LHCN-M2 (cell line): Measurements from ENCODE around the gene PTPRH. TPM values are rescaled to one million over a fixed set of nuclear protein-coding genes. Genes with fewer than 3 reads are reported as not detected.

Source experiments
- DNase-seq: peaks from one replicate; pipeline ENCODE4 v3.0.0-alpha.2; 2012; ENCODE audit warnings: low read depth
- total RNA-seq: library from RNA; depleted of rRNA; stranded (reverse); fragments of >200 nt; gene quantifications from 2 replicates; pipeline ENCODE4 v1.2.3, GENCODE V29; 2014

The PTPRH gene
- total RNA-seq, 1 experiment from 2014 or later: 0.29 TPM

DNA sequence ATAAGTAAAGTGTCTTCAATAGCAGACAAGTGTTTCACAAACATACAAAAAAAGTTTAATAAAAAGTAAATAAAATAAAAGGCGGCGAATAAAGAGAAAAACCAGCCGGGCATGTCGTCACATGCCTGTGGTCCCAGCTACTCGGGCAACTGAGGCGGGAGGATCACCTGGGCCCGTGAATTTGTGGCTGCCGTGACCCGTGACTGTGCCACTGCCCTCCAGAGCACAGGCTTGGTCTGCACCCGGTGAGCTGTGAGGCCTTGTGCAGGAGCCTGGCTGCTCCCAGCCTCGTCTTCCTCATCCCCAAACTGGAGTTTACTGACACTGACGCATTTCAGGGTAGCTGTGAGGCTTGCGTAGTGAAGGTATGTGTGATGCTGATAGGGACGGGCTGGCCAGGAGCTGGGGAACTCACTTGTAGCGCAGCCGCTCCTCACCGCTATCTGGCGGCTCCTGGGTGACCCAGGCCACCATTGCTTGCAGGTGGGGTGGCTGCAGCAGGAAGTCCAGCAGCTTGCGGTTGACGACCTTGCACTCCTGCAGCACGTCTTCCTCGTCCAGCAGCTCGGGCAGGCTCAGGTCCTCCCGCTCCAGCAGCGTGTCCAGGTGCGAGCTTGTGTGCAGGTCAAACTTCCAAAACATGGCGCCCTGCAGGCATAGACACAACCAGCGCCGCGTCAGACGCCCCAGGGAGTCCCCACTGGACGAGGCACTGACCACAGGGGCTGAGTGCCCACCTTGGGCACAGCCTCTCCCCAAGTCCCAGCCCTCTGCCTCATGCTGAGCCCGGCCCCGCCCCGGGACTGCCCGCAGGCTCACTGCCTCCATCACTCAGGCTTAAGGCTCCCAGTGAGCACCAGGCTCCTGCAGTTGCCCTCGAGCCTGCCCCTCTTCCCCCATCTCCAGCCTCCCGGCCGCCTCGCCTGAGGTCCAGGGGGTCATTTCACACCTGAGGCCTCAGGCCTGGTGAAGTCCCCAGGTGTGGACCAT lies 37.5 kb upstream of the PTPRH start:
- DNase-seq: no peak

DNA sequence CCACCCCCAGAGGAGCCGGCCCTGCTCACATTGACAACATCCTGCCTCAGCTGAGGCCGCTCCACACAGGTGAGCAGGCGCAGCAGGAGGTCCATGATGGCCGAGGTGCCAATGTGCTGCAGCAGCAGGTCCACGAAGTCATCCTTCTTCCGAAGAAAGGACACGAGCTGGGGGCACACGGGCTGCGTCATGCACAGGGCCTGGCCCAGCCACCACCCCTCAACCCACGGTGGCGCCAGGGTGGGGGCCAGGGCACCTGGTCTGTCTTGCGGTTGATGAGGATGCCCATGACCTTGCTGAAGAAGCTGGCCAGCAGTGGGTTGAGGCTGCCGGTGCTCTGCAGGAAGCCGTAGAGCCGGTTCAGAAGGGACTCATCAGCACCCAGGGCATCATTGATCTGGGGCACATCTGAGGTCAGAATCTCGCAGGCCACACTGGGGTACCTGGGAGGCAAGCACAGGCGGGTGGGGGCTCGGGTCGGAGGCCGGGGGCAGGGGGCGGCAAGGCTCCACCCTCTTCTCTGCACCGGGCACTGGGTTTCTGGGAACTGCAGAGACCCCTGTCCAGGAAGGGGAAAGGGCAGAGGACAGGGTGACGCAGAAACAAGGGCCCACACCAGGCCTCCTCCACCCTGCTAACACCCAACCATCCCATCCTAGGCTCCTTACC lies 36.1 kb upstream of the PTPRH start:
- DNase-seq: no peak

DNA sequence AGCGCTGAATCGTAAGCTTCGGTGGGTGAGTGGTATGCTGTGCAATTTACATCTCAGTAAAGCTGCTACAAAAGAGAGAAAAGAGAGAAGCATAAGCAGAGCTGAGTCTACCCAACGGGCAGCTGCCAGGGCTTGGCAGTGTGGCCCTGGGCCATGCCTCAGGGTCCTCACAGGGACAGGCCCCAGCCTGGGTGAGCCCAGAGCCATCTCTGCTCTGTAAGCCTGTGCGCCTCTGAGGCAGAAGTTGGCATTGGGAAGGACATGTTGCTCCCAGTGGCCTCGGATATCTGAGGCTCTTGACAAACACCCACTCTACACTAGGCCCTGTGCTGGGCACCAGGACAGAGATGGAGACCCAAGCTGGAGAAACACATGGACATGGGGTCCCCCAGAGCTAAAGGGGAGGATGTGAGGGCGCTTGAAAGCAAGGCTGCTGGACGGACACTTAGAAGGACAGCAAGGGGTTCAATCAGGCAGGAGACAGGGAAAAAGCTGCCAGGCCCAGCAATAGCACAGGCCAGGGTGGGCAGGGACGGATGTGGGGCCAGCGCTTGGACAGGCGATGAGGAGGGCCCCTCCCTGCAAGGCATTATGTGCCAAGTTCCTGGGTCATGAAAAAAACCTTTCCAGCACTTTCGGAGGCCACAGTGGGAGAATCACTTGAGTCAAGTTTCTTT lies 34.8 kb upstream of the PTPRH start:
- DNase-seq: no peak

DNA sequence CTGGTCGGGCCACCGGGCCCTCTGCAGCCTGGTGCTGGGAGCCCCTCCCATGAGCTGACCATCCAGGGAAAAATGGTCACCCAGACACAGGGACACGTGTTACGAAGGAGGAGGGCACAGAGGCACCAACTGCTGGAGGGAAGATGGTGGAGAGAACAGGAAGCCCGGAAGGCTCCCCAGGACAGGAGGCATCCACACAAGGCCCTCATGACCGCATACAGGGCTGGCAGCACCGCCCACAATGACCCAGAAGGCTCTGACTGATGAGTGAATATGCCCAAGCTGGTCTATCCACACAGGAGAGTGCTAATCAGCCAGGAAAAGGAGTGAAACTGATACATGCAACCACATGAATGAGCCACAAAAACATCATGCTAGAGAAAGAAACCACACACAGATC lies 33.2 kb upstream of the PTPRH start:
- peak; percentile 46 for DNase-seq

DNA sequence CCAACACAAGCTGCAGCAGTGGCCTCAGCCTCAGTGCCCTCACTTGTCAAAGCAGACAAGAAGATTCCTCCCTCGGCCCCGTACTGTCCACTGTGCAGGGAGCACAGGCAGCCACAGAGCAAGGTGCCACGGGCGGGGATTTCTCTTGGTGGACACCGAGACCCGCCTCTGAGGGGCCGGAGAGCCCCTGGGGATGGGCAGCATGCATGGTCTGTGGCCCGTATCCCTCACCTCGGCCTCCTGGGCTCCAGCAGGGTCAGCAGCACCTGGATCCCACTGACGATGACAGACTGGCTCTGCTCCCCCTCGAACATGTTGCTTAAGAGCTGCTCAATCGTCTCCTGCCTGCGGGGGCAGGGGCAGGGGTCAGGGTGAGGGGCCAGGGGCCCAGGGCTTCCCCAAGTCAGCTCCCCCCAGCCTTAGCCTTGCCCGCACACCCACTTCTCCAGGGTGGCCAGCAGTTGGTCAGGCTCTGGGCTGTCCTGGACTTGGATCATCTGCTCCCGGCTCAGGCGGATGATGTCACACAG lies 32.7 kb upstream of the PTPRH start:
- no peak for DNase-seq

DNA sequence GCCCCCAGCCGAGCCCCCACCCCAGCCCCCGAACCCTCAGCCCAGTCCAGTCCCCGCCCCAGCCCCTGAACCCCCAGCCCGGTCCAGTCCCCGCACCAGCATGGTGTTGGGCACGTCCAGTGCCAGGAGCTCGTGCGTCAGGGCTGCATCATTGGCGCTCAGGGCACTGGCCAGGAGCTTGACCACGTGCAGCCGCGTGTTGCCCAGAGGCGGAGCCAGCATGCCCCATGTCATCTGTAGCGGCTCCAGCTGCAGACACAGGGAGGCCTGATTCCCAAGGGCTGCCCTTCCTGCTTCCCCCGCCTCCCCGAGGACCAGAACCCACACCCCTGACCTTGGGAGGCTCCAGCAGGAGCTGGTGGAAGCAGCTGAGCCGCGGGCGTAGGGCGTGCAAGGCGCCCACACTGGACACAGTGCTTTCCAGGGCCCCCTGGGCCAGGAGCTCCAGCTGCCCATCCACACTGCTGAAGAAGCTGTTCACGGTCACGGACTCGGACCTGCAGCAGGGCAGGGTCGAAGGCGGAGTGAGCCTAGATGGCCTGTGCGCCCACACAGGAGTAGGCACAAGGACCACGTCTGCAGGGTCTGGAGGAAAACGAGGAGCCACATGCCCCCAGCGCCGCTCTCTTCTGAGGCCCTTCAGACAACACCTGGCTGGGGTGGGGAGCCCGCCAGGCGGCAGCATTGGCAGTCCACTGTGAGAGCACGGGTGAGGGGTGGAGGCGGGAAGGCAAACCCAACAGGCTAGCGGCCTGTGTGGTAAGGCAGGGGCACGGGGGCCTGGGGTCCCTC lies 32.0 kb upstream of the PTPRH start:
- DNase-seq: no peak

DNA sequence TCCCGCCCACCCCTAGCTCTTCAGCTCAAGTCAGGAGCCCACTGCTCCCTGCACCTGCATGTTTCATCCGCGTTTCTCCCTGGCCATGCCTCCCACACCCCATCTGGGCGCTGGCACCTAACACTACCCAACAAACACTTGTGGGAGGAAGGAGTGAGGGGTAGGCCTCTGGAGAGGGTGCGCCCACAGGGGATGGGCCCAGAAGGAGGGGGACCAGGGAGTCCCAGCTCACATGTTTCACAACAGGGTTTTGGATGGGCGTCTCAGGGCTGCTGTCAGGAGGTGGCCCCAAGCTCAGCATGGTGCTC lies 31.4 kb upstream of the PTPRH start:
- no peak for DNase-seq

DNA sequence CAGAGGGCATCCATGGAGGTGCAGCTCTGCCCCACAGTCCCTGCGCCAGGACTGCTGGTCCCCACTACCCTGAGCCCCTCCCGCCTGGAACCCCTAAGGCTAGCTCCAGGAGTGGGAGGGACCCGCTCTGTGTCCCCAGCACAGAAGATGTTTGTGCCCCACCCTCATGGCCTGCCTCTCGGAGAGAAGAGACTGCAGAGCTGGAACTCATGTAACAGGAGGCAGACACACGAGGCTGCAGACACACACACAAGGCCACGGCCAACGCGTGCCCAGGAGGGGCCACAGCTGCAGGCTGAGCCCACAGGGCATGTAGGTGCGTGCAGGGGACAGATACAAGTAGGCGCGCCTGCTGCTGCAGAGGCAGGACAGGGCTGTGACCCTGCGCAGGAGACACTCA lies 29.7 kb upstream of the PTPRH start:
- no peak for DNase-seq

DNA sequence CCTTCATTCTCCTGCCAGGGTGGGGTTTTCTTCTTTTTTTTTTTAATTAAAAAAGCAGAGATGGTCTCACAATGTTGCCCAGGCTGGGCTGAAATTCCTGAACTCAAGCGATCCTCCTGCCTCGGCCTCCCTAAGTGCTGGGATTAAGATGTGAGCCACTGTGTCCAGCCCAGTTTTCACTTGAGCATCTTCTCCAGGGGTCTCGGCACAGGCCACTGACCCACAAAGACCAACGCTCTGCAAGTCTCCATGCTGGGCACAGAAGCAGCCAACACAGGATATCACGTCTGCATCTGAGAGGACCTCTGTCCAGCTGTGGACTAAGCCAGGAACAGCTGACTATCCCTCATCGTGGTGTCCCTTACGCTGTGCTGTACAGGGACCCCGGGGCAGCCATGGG lies 28.7 kb upstream of the PTPRH start:
- no peak for DNase-seq

DNA sequence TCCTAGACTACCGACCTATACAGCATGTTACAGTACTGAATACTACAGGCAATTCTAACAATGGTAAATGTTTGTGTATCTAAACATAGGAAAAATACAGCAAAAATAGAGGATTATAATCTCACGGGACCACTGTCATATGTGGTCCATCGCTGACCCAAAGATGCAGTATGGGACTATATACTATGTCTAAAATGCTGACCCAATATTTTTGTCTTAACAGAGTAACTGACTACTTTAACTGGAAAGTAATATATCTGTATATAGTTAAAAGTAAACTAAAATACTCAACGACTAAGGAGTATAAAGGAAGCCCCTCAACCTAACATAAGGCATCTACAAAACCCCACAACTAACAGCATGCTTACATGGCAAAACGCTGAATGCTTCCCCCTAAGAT lies 23.7 kb upstream of the PTPRH start:
- DNase-seq: no peak

DNA sequence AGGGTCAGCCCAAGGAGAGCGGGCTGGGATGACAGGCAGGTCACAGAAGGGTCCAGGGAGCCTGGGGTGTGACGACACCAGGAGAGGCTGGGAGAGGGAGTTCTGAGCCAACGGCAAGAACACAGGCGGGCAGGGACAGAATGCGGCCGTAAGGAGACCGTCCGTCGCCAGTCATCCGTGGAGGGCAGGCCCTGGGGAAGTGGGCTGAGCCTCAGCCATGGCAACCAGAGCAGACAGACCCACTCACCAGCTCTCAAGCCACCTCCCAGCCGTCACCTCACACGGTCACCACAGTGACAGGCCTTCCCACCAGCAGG lies 22.9 kb upstream of the PTPRH start:
- no peak for DNase-seq

DNA sequence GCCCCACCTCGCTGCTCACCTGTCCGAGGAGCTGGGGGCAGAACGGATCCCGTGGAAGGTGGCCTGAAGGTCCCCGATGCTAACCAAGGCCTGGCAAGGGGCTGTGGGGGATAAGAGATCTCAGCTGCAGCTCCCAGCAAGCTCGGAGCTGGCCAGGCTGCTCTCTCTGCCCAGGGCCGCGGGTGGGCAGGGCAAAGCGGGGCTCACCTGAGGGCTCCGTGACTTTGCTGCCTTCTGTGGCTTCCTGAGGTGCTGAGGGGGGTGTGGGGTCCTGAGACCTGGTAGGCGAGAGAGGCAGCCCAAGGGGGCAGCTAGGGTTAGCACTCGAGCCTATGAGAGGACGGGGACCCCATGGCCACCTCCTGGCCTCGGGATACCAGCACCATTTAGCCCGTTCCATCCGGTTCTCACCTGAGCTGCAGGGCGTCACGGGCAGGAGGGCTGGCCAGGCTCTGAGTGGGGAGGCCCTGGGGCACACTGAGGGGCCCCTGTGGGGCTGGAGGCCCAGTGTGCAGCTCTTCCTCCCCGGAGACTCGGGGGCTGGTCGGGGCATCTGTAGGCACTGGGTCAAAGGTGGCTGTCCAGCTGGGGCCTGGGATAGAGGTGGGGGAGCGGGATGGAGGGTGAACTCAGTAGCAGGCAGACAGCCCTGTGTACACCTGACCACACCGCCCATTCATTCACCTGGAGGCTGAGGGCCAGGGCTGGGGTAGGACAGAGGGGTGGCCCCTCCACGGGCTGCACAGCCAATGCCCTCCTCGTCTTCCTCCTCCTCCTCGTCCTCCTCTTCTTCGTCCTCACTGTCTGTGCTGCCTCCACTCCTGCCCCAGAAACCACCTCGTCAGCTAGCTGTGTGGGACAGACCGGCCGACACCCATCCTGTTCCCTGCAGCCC lies 22.3 kb upstream of the PTPRH start:
- DNase-seq: no peak

DNA sequence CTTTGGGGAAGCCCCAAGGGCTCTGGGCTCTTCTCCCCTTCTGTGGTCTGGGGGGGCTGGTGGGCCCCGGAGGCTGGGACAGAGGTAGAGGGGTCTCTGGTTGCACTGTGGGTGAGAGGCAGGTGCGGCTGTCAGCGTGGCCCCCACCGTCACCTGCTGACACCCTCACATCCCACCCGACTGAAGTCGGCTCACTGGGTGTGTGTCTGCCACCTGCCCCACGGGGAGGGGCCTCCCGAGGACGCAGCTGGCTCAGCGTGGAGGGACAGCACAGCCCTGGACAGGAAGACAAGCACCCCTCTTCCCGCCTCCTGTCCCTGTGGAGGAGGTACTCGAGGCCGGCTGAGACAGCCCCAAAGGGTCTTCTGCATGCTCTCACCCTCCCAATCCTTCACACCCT lies 21.5 kb upstream of the PTPRH start:
- no peak for DNase-seq

DNA sequence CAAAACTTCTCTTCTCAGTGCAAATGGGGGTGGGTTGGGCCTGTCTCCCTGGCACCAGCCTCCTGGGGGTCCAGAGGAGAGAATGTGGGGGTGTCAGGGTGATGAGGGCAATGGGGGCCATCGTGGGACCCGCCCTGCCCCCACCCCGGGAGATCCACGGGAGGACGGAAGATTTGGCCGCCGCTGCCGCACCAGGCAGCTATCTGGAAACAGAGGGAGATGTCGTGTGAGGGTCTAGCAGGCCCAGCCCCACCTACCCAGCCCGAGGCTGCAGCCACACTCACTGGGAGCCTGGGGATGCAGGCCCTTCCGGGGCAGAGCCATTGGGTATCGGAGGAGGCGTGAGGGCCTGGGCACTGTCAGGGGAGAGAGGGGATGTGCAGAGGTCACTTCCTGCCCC lies 21.0 kb upstream of the PTPRH start:
- no peak for DNase-seq

DNA sequence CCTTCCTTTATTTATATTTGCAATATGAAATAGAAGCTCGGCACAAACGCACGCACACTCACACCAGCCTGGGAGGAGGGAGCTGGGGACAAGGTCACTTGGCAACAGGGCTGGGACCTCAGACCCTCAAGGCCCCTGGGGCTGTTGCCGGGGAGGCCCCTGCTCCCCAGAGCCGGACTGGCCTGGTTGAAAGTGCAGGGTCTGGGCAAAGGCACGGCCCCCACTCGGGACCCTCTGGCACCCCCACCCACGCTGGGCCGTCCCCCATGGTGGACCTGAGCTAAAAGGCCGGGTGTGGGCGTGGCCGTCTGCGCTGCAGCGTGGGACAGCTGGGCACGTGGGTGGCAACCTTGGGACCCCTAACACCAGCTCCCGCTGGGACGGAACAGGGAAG lies 20.5 kb upstream of the PTPRH start:
- DNase-seq: no peak

DNA sequence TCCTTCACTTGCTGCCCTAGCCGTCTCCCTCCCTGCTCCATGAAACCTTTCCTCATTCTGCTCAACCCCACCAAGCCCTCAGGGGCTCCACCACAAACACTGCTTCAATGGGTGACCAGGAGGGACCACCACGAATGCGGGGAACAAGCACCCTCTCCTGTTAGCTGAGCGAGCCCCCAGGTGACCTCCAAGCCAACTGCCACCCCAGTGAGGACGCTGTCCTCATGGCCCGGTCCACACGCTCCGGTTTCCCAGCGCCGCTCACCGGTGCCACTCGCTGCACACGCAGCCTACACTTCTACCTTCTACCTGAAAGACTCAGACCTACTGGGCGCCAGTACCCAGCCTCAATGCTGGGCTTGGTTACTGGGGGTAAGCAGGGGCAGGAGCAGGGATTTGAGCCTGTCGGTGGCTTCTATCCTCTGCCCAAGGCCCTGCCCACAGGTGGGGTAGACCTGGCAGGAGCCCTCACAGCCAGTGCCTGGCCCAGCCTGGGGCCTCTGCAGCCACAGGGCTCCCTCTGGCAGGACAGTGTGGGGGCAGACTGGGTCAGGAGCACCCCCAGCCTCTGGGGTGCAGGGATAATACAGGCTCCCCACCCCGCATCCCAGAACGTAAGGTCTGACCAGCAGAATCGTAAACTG lies 20.0 kb upstream of the PTPRH start:
- DNase-seq: no peak

DNA sequence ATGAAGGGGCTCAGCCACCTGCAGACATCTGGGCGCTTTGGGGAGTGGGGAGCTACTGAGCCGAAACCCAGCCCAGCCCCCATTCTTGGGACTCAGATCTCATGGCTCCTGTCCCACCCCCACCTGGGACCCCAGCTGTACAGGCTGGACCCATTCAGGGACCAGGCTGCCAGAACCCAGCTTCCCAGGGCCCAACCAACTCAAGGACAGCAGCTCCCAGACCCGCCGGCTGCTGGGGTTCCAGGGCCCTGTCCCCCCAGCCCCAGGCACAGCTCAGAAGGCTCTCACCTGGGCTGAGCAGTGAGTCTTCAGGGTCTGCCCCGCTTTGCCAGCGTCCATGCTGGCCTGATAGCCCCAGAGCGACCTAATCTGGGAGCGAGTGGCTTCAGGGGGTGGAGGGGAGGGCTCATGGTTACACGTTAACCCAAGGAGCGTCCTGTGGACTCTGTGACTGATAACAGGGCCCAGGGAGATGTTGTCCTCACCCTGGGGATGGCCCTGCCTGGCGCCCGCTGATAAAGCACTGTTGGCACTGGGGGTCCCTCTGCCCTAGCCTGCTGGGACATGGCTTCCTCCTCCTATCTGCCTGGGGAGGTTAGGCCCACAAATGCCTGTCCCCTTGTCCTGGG lies 19.2 kb upstream of the PTPRH start, which contains the start of gene TMEM86B:
Gene TMEM86B, minus strand, starts transcription at position 361 of the 629 bp plus-strand sequence. Its CDS starts 22 bp downstream, at position 339.
- no peak for DNase-seq

DNA sequence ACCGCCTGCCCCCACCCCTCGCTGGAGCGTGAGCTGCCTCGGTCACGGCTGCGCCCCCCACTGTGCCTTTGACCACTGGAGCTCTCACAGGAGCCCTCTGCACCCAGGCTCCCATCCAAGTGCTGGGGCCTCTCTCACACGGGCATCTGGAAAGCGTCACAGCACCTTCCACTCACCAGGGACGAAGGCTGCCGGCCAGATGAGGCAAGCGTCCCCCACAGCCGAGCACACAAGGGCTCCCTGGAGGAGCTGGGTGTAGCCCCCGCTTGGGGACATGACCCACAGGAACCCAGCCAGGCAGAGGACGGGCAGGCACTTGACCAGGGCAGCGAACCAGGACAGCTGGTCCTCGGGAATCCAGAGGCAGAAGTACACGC lies 18.7 kb upstream of the PTPRH start:
- no peak for DNase-seq

DNA sequence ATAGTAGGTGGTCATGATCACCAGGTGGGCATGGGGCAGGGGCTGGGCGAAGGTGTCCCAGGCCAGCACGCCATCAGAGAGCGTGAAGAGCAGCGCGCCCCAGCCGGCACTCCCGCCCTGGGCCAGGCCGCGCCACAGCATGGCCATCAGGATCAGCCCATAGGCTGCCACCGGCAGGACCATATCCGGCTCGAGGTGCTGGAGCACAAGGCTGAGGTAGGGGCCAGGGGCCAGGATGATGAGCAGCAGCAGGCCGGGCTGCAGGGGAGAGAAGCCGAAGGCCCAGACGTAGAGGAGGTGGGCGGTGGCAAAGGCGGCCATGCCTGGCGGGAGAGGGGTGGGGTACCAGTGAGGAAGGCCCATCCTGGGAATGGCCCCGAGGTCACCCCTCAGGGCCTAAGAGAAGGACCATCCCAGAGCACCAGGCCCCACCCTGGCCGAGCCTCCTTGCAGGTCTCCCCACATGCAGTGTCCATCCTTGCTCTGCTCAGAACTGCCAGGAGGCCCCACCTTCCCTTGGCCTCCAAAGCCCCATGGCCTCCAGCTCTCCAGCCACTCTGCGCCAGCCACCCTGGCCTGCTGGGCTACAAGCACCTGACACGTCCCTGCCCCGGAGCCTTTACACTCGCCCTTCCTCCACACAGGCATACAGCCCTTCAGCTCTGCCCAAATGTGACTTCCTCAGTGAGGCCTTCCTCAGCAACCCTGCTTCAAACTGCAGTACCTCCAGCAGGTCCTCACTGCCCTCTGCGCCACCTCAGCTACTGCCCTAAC lies 18.1 kb upstream of the PTPRH start:
- no peak for DNase-seq
